Mucosa of descending colon (tissue), 3 donors: ENCODE data around the gene GARIN1A. TPM values are rescaled to one million over a fixed set of nuclear protein-coding genes. Genes with fewer than 3 reads are reported as not detected.

Experiments
- ATAC-seq: fragments of 200-7000 bp; cut with Tn5 transposase; one replicate; pipeline ENCODE4 v1.9.1; 2020; ENCODE audit warnings: mild to moderate bottlenecking, moderate library complexity
- DNase-seq, 3 donors: peaks; one replicate each; pipeline ENCODE4 v3.0.0-alpha.2; 2020
- H3K36me3 ChIP-seq: fragments of 200-600 bp; one replicate; pipeline ENCODE4 v1.8.0; 2021; ENCODE audit warnings: low read depth, mild to moderate bottlenecking
- H3K4me1 ChIP-seq: fragments of 200-600 bp; one replicate; pipeline ENCODE4 v1.8.0; 2021; ENCODE audit warnings: low read depth, mild to moderate bottlenecking
- H3K4me3 ChIP-seq: fragments of 200-600 bp; one replicate; pipeline ENCODE4 v1.8.0; 2021; ENCODE audit warnings: mild to moderate bottlenecking
- H3K9me3 ChIP-seq: fragments of 200-600 bp; one replicate; pipeline ENCODE4 v1.8.0; 2021; ENCODE audit warnings: mild to moderate bottlenecking
- CTCF ChIP-seq: fragments of 200-600 bp; IDR thresholded peaks from one replicate; pipeline ENCODE4 v1.8.0; 2022; ENCODE audit warnings: antibody characterized with exemption, mild to moderate bottlenecking
- intact Hi-C, 2 donors: fragments of 100-400 bp; cut with DNase I in 1 of 2; cut with micrococcal nuclease in 1 of 2; formaldehyde crosslinking; loops; one replicate each; pipeline versions ENCODE4 v1.11.0 to v1.11.1; 2022; cut with DNase I, micrococcal nuclease
- total RNA-seq, 3 donors: library from RNA; stranded (reverse); fragmentation: NEBNext Ultra II Directional in 2 of 3; extraction: Animal tissue kit (Norgen Biotek cat#: 25700) in 2 of 3; gene quantifications; one replicate each; pipeline versions ENCODE4 v1.2.1 to v1.2.4, GENCODE V29; 2021 to 2023
- donor health status: DM: no; HTN: no; CAD: no; lungs with moderate emphysema.
- donor health status: DM: no; HTN: no; CAD: no.
- donor health status: DM: no; HTN: yes; CAD: no.

Gene GARIN1A
- total RNA-seq, 3 donors from 2014 or later: 1.3 to 4.5 (median 1.9) TPM

GRCh38 chr7:128703609-128704241 is 31.6 kb downstream of the GARIN1A start:
- H3K9me3 ChIP-seq: no peaks in the 10 kb centered on the region
- intact Hi-C loops: no loop called here
- ATAC-seq (no peak), DNase-seq (no peak)
- H3K36me3 ChIP-seq: no peaks in the 10 kb centered on the region
- H3K4me3 ChIP-seq: no peak overlapping the region
- no peak for TF ChIP-seq CTCF
- H3K4me1 ChIP-seq: no peaks in the 10 kb centered on the region

- no peak for ATAC-seq
- TF ChIP-seq CTCF: no peak
- intact Hi-C loops: no loop called here
Observed at GRCh38 chr7:128705891-128706333, 33.8 kb downstream of the GARIN1A start.

GRCh38 chr7:128707752-128708151 is 35.7 kb downstream of the GARIN1A start:
- intact Hi-C loops: no loop called here
- no peak for TF ChIP-seq CTCF
- H3K9me3 ChIP-seq: no peaks in the 10 kb centered on the region
- ATAC-seq (no peak), DNase-seq (no peak)
- H3K4me1 ChIP-seq: no peaks in the 10 kb centered on the region
- no peaks in the 10 kb centered on the region for H3K36me3 ChIP-seq
- H3K4me3 ChIP-seq: no peak overlapping the region

More at GRCh38 chr7:128705891-128706333, 33.8 kb downstream of the GARIN1A start:
- Histone ChIP-seq H3K4me3 (no peak overlapping the region), H3K4me1 (no peaks in the 10 kb centered on the region), H3K36me3 (no peaks in the 10 kb centered on the region), H3K9me3 (no peaks in the 10 kb centered on the region)
- DNase-seq: no peak

GRCh38 chr7:128708235-128708634 is 36.1 kb downstream of the GARIN1A start:
- H3K4me1 ChIP-seq: no peaks in the 10 kb centered on the region
- intact Hi-C loops: no loop called here
- DNase-seq: no peak
- no peak for ATAC-seq
- no peaks in the 10 kb centered on the region for H3K36me3 ChIP-seq
- H3K4me3 ChIP-seq: no peak overlapping the region
- no peaks in the 10 kb centered on the region for H3K9me3 ChIP-seq
- no peak for TF ChIP-seq CTCF

GRCh38 chr7:128708824-128709223 is 36.7 kb downstream of the GARIN1A start:
- Histone ChIP-seq H3K9me3 (no peaks in the 10 kb centered on the region), H3K4me1 (no peaks in the 10 kb centered on the region), H3K36me3 (no peaks in the 10 kb centered on the region), H3K4me3 (no peak overlapping the region)
- ATAC-seq (no peak), DNase-seq (no peak)
- intact Hi-C loops: no loop called here
- TF ChIP-seq CTCF: no peak

GRCh38 chr7:128710481-128710880 is 38.4 kb downstream of the GARIN1A start:
- TF ChIP-seq CTCF: no peak

More at GRCh38 chr7:128710481-128710880, 38.4 kb downstream of the GARIN1A start:
- Histone ChIP-seq H3K36me3 (no peaks in the 10 kb centered on the region), H3K9me3 (no peaks in the 10 kb centered on the region), H3K4me1 (no peaks in the 10 kb centered on the region), H3K4me3 (no peak overlapping the region)
- no peak for DNase-seq
- no peak for ATAC-seq
- intact Hi-C loops: no loop called here
